ENCODE results near the gene CIAO2B.
"Not testable (repeated sequence)": the region's sequence is repeated elsewhere in the genome, so short reads cannot be mapped to it uniquely, and the experiment has no call there.

CIAO2B gene

GRCh38 chr16:66970775-66971720, 36.8 kb upstream of the CIAO2B start:
- Histone ChIP-seq H3K9ac (ENCODE audit: low read depth, low read length) (no peak overlapping the region), H3K4me1 (ENCODE audit: control insufficient read depth, insufficient read depth, low read length) (peaks cover 4% of the 10 kb centered on the region), H3K4me2 (ENCODE audit: low read length) (no peak overlapping the region), H3K27me3 (ENCODE audit: control insufficient read depth, insufficient read depth, low read length) (peaks cover 24% of the 10 kb centered on the region), H3K4me3 (ENCODE audit: low read length) (no peak overlapping the region), H3K9me3 (replicated peaks; ENCODE audit: low read length) (no peaks in the 10 kb centered on the region), H3K36me3 (ENCODE audit: insufficient read depth, low read length) (no peaks in the 10 kb centered on the region)

GRCh38 chr16:66968847-66969246, 34.6 kb upstream of the CIAO2B start:
- Histone ChIP-seq H3K9ac (ENCODE audit: low read depth, low read length) (no peak overlapping the region), H3K4me2 (ENCODE audit: low read length) (no peak overlapping the region), H3K9me3 (replicated peaks; ENCODE audit: low read length) (no peaks in the 10 kb centered on the region), H3K4me3 (ENCODE audit: low read length) (no peak overlapping the region), H3K27me3 (ENCODE audit: control insufficient read depth, insufficient read depth, low read length) (peaks cover 41% of the 10 kb centered on the region), H3K4me1 (ENCODE audit: control insufficient read depth, insufficient read depth, low read length) (peaks cover 4% of the 10 kb centered on the region), H3K36me3 (ENCODE audit: insufficient read depth, low read length) (no peaks in the 10 kb centered on the region)

- Histone ChIP-seq H3K4me2 (ENCODE audit: low read length) (no peak overlapping the region), H3K4me1 (ENCODE audit: control insufficient read depth, insufficient read depth, low read length) (no peaks in the 10 kb centered on the region), H3K9me3 (replicated peaks; ENCODE audit: low read length) (no peaks in the 10 kb centered on the region), H3K36me3 (ENCODE audit: insufficient read depth, low read length) (no peaks in the 10 kb centered on the region), H3K27me3 (ENCODE audit: control insufficient read depth, insufficient read depth, low read length) (peaks cover 34% of the 10 kb centered on the region), H3K9ac (ENCODE audit: low read depth, low read length) (no peak overlapping the region), H3K4me3 (ENCODE audit: low read length) (no peak overlapping the region)
These were observed 29.8 kb upstream of the CIAO2B start for GRCh38 chr16:66964049-66964448.

DNA sequence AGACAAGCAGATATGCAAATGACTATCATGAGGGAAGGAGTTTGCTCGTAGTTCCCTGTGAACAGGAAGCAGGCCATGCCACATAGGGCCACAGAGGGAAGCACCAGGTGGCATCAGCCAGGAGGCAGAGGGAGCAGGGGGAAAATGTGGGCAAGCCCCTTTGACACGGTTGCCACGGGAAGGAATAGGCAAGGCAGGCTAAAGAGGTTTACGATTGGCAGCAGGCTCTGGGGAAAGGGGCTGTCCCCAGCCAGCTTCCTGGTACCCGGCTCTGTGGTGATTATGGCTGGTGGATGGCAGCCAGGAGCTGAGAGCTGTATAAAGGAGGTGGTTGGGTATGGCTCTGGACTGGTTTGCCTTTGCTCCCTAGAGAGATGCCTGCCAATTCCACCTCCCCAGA, 27.7 kb upstream of the CIAO2B start:
- no peak overlapping the region for H3K4me2 ChIP-seq (ENCODE audit: low read length)
- no peak overlapping the region for H3K4me3 ChIP-seq (ENCODE audit: low read length)
- no peaks in the 10 kb centered on the region for H3K9me3 ChIP-seq (replicated peaks; ENCODE audit: low read length)
- no peak overlapping the region for H3K9ac ChIP-seq (ENCODE audit: low read depth, low read length)
- no peaks in the 10 kb centered on the region for H3K4me1 ChIP-seq (ENCODE audit: control insufficient read depth, insufficient read depth, low read length)
- H3K36me3 ChIP-seq (ENCODE audit: insufficient read depth, low read length): no peaks in the 10 kb centered on the region
- peaks cover 31% of the 10 kb centered on the region for H3K27me3 ChIP-seq (ENCODE audit: control insufficient read depth, insufficient read depth, low read length)

GRCh38 chr16:66961065-66961744, 27.0 kb upstream of the CIAO2B start, which contains the start of gene CES3:
CES3 (plus strand) TSS chr16:66961266; CDS start chr16:66961308, 42 bp downstream.
- H3K9me3 ChIP-seq (replicated peaks; ENCODE audit: low read length): no peaks in the 10 kb centered on the region
- no peak within 1 kb of the TSS for H3K9ac ChIP-seq (ENCODE audit: low read depth, low read length)
- H3K4me1 ChIP-seq (ENCODE audit: control insufficient read depth, insufficient read depth, low read length): no peaks in the 10 kb centered on the region
- no peak within 1 kb of the TSS for H3K4me3 ChIP-seq (ENCODE audit: low read length)
- peaks cover 24% of the 10 kb centered on the region for H3K27me3 ChIP-seq (ENCODE audit: control insufficient read depth, insufficient read depth, low read length)
- H3K36me3 ChIP-seq (ENCODE audit: insufficient read depth, low read length): no peaks in the 10 kb centered on the region
- no peak within 1 kb of the TSS for H3K4me2 ChIP-seq (ENCODE audit: low read length)

- no peaks in the 10 kb centered on the region for H3K9me3 ChIP-seq (replicated peaks; ENCODE audit: low read length)
- H3K9ac ChIP-seq (ENCODE audit: low read depth, low read length): no peak overlapping the region
- no peaks in the 10 kb centered on the region for H3K36me3 ChIP-seq (ENCODE audit: insufficient read depth, low read length)
- peaks cover 17% of the 10 kb centered on the region for H3K27me3 ChIP-seq (ENCODE audit: control insufficient read depth, insufficient read depth, low read length)
- H3K4me2 ChIP-seq (ENCODE audit: low read length): no peak overlapping the region
- H3K4me3 ChIP-seq (ENCODE audit: low read length): no peak overlapping the region
- H3K4me1 ChIP-seq (ENCODE audit: control insufficient read depth, insufficient read depth, low read length): no peaks in the 10 kb centered on the region
These were observed 26.1 kb upstream of the CIAO2B start for GRCh38 chr16:66960270-66960669.

- Histone ChIP-seq H3K27me3 (ENCODE audit: control insufficient read depth, insufficient read depth, low read length) (peaks cover 11% of the 10 kb centered on the region), H3K4me3 (ENCODE audit: low read length) (no peak overlapping the region), H3K4me2 (ENCODE audit: low read length) (no peak overlapping the region), H3K36me3 (ENCODE audit: insufficient read depth, low read length) (no peaks in the 10 kb centered on the region), H3K4me1 (ENCODE audit: control insufficient read depth, insufficient read depth, low read length) (no peaks in the 10 kb centered on the region), H3K9me3 (replicated peaks; ENCODE audit: low read length) (no peaks in the 10 kb centered on the region), H3K9ac (ENCODE audit: low read depth, low read length) (no peak overlapping the region)
These were observed 25.5 kb upstream of the CIAO2B start for GRCh38 chr16:66959704-66960161.

DNA sequence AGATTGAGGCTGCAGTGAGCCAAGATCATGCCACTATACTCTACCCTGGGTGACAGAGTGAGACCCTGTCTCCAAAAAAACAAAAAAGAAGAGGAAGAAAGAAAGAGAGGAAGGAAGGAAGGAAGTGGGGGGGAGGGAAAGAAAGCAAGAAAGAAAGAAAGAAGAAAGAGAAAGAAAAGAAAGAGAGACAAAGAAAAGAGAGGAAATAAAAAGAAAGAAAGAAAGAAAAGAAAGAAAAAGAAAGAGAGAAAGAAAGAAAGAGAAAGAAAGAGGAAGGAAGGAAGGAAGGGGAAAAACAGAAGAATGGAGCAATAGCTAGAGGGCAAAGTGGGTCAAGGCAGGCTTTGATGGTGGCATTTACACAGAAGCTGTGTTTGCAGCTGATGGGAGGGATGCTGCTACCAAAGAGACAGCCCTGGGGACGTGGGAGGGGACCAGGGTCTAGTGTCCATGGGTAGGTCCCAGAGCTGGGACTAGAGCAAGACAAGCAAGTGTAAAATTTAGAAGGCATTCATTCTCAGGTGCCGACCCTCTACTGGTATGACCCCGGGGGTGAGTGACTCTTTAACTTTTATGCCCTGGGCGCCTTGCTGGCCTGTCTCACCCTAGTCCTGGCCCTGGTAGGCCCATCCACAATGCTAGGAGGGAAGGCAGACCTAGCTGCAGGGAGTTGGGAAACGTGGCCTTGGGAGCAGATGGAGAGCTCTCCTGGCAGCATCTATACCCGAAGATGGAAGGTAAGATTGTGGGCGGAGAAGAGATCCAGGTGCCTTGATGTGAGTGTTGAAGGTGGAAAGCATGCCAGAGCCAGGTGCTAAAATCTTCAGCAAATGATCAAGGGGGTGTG, 24.9 kb upstream of the CIAO2B start:
- Histone ChIP-seq H3K4me3 (ENCODE audit: low read length) (no peak overlapping the region), H3K4me1 (ENCODE audit: control insufficient read depth, insufficient read depth, low read length) (no peaks in the 10 kb centered on the region), H3K27me3 (ENCODE audit: control insufficient read depth, insufficient read depth, low read length) (peaks cover 6% of the 10 kb centered on the region), H3K9ac (ENCODE audit: low read depth, low read length) (no peak overlapping the region), H3K9me3 (replicated peaks; ENCODE audit: low read length) (no peaks in the 10 kb centered on the region), H3K4me2 (ENCODE audit: low read length) (no peak overlapping the region), H3K36me3 (ENCODE audit: insufficient read depth, low read length) (no peaks in the 10 kb centered on the region)

GRCh38 chr16:66956154-66956457, 21.9 kb upstream of the CIAO2B start:
- not testable (repeated sequence) for H3K27me3 ChIP-seq (ENCODE audit: control insufficient read depth, insufficient read depth, low read length)

DNA sequence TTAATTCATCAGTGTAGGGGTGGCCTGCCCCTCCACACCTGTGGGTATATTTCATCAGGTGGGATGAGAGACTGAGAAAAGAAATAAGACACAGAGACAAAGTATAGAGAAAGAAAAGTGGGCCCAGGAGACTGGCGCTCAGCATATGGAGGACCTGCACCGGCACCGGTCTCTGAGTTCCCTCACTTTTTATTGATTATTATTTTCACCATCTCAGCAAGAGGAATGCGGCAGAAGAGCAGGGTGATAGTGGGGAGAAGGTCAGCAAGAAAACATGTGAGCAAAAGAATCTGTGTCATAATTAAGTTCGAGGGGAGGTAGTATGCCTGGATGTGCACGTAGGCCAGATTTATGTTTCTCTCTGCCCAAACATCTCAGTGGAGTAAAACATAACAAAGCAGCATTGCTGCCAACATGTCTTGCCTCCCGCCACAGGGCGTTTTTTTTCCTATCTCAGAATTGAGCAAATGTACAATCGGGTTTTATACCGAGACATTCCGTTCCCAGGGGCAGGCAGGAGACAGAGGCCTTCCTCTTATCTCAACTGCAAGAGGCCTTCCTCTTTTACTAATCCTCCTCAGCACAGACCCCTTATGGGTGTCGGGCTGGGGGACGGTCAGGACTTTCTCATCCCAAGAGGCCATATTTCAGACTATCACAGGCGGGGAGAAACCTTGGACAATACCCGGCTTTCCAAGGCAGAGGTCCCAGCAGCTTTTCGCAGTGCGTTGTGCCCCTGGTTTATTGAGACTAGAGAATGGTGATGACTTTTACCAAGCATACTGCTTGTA, 21.4 kb upstream of the CIAO2B start:
- H3K9ac ChIP-seq (ENCODE audit: low read depth, low read length); H3K36me3 ChIP-seq (ENCODE audit: insufficient read depth, low read length): not testable (repeated sequence)

More at GRCh38 chr16:66956154-66956457, 21.9 kb upstream of the CIAO2B start:
- H3K4me3 ChIP-seq (ENCODE audit: low read length); H3K9me3 ChIP-seq (replicated peaks; ENCODE audit: low read length); H3K4me2 ChIP-seq (ENCODE audit: low read length); H3K9ac ChIP-seq (ENCODE audit: low read depth, low read length); H3K36me3 ChIP-seq (ENCODE audit: insufficient read depth, low read length); H3K4me1 ChIP-seq (ENCODE audit: control insufficient read depth, insufficient read depth, low read length): not testable (repeated sequence)

More for the DNA sequence above, 21.4 kb upstream of the CIAO2B start:
- not testable (repeated sequence) for H3K27me3 ChIP-seq (ENCODE audit: control insufficient read depth, insufficient read depth, low read length); H3K4me2 ChIP-seq (ENCODE audit: low read length); H3K4me1 ChIP-seq (ENCODE audit: control insufficient read depth, insufficient read depth, low read length); H3K9me3 ChIP-seq (replicated peaks; ENCODE audit: low read length); H3K4me3 ChIP-seq (ENCODE audit: low read length)

Data from skeletal muscle satellite cell (primary cell).